Stimulated activated CD4-positive, alpha-beta T cell treated with anti-CD3 and anti-CD28 coated beads, Interleukin-4, amount 100 ng/mL, for 1 hour (primary cell): ENCODE results near the gene GHITM.
"Not testable (repeated sequence)": the region's sequence is repeated elsewhere in the genome, so short reads cannot be mapped to it uniquely, and the experiment has no call there.

Source experiments
- DNase-seq: peaks from one replicate; pipeline ENCODE4 v3.0.0-alpha.2; 2020

GHITM gene

DNA sequence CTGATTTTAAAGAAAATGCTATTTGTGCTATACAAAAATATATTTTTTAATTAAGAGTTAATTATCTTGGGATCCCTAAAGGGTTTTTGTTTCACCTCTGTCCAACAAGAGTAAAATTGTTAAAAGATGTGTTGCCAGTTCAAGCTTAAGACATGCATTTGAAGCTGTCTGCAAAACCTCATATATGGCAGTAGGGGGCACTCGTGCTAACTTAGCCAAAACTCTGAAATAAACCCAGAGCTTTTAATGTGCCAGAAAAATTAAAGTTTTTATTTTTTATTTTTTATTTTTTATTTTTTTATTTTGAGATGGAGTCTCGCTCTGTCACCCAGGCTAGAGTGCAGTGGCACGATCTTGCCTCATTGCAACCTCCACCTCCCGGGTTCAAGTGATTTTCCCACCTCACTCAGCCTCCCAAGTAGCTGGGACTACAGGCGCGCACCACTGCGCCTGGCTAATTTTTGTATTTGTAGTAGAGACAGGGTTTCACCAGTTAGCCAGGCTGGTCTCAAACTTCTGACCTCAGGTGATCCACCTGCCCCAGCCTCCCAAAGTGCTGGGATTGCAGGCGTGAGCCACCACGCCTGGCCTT, 8.8 kb downstream of the GHITM start:
- DNase-seq = not testable (repeated sequence)

DNA sequence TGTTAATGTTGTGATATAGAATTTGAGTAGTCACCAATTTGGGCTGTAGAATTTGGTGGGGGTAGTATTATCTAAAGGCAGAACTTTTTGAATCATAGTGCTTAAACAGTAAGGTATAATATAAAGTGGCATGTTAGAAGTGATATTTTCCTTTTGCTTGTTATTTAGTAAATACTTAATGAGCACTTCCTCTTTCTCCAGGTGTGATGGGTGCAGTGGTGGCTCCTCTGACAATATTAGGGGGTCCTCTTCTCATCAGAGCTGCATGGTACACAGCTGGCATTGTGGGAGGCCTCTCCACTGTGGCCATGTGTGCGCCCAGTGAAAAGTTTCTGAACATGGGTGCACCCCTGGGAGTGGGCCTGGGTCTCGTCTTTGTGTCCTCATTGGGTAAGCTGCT, 10.5 kb downstream of the GHITM start:
- no peak for DNase-seq

DNA sequence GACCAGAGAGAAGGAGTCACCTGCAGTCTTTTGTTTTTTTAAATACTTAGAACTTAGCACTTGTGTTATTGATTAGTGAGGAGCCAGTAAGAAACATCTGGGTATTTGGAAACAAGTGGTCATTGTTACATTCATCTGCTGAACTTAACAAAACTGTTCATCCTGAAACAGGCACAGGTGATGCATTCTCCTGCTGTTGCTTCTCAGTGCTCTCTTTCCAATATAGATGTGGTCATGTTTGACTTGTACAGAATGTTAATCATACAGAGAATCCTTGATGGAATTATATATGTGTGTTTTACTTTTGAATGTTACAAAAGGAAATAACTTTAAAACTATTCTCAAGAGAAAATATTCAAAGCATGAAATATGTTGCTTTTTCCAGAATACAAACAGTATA, 13.5 kb downstream of the GHITM start:
- DNase-seq = no peak

DNA sequence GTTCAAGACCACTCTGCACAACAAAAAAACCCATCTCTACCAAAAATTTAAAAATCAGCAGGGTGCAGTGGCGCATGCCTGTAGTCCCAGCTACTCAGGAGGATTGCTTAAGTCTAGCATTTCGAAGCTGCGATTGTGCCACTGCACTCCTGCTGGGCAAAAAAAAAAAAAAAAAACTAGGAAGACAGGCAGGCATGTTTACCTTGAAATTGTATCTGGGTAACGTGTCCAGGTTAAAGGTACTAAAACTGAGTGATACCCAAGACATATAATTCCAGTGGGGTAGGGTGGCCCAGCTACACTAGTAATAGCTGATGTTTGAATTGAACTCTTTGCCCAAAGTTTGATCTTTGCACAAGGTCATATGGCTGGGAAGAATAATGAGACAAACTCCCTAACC, 16.2 kb downstream of the GHITM start:
- DNase-seq = no peak

- no peak for DNase-seq
Observed at GRCh38 chr10:84156009-84156408, 16.7 kb downstream of the GHITM start.

- DNase-seq = no peak
Observed at GRCh38 chr10:84156768-84157167, 17.5 kb downstream of the GHITM start.

DNA sequence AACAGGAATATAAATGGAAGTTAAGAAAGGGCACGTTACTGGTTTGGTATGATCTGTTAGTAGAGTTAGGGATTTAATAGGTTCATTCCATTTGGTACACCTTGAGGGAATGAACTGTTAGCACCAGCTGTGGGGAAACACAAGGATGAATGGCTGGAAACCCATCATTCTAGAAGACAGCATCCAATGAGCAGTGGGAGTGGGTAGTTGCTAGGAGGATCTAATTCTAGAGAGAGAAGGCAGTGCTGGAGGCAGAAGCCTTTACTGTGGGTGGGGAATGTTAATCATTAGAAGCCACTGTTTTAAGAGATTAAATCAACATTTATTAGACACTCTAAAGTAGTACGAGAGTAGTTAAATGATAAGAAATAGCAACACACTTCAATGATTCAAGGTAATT, 18.8 kb downstream of the GHITM start:
- no peak for DNase-seq

GRCh38 chr10:84158550-84158949, 19.2 kb downstream of the GHITM start:
- DNase-seq = no peak

DNA sequence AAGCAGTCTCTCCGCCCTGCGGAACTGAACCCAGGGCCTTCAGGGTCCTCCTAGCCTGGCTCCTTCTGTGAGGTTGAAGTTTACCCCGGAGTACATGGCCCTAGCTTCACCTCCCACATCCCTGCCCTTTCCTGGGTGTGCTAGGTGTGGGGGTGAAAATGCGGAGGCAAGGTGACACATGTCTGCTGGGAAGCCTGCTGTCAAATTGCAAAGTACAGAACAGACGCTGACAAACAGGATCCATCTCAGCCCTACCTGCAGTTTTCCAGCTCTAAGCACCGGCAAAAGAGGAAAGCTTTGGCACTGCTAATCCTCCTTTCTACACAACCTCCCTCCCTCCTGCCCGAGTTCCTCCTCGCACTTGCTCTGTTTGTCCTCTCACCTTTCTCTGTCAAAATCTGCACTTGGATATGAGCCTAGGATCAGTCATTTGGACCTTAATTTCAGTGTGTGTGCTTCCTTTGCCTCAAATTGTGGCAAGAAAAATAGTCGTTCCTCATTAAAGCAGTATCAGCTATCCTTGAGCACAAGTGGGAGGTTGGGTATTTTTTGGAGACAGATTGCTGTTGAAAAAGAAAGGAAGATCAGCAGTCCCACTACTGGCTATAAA, 19.9 kb downstream of the GHITM start:
- DNase-seq = no peak

GRCh38 chr10:84160663-84161362, 21.5 kb downstream of the GHITM start:
- no peak for DNase-seq

GRCh38 chr10:84163996-84164395, 24.7 kb downstream of the GHITM start:
- no peak for DNase-seq

DNA sequence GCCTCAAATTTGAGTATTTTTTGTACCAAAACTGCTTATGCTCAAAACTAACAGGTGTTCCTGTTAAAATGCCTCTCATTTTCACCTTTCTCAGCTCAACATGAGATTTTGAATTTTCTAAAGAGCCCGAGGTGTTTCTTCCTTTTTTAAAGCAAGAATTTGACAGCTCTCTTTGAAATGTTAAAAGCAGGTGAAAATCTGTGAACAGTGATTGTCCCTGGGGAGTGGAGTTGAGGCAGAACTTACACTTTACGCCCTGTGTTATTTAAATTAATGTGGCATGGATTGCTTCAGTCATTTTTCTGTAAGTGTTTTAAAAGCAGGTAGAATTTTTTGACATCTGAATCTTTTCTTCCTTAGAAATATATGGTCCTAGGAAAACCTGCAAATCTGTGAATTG, 25.1 kb downstream of the GHITM start:
- no peak for DNase-seq

GRCh38 chr10:84166620-84167288, 27.4 kb downstream of the GHITM start:
- DNase-seq = no peak

- DNase-seq = not testable (repeated sequence)
Observed at GRCh38 chr10:84167289-84167653, 28.0 kb downstream of the GHITM start.

DNA sequence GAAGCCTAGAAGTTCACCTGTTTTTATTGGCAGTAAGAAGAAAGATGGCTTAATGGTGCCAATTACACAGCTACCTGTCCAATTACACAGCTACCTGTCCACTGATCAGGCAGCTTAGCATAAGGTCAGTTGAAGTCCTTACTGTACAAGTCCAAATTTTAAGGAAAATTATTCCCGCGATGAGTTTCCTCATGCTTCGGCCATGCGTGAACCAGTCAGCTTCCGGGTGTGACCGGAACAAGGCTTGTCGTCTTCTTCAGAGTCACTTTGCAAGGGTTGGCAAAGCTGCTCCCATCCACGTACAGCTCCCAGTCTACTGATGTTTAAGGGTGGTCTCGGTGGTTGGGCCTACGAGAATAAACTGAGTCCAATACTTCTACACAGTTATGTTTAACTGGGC, 29.1 kb downstream of the GHITM start:
- not testable (repeated sequence) for DNase-seq

DNA sequence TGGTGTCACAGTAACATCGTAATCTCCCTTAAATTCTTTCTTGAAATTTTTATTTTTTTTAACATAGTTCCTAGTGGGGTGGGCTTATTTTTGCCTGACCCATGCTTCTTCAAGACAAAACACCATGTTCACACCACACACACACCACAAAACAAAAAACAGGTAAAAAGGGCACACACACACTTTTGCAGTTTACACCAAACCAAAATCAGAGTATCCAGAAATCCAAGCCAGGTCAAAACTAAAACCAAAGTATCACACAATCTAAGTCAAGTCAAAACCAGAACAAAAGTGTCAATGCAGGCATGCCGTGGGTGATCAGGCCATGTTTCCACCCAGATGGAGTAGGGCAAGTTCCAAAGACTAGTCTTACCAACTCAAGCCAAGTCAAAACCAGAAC, 31.9 kb downstream of the GHITM start:
- not testable (repeated sequence) for DNase-seq

- DNase-seq = not testable (repeated sequence)
Observed at GRCh38 chr10:84171700-84172466, 32.6 kb downstream of the GHITM start.

DNA sequence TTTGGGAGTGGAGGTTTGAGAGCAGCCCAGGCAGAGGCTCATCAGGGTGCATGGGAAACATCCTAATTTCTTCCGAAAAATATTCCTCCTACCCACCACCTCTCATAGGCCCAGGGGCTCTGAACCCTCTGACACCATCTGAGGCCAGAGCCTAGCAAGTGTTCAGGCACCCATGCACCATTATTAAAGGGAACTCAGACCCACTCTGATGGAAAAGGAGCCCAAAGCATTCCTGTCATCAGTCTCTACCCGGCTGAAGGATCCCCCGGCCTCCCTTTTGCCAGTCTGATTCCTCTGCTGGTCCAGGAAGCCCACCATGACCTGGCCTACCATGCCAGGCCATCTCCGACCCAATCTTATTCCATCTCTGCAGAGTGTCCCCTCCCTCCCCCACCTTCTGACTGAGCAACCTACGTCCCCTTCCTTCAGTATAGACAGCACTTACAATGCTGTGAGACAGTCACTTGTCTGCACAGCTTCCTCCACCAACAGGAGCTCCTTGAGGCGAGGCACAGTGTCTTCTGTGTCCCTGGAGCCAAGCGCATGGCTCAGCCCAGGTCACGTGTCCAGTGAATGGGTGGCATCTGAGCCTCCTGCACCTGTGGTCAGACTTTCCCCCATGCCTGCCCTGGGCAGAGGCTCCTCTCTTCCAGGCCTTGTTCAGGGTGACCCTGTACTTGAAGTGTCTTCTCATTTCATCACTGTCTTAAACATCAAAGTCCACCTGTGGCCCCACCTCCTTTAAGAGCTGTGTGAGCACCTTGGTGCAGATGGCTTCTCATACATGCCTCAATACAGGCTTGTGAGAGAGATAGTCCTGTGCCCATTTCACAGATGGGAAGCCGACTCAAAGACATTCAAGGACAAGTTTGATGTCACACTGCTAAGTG, 33.4 kb downstream of the GHITM start:
- DNase-seq = no peak

DNA sequence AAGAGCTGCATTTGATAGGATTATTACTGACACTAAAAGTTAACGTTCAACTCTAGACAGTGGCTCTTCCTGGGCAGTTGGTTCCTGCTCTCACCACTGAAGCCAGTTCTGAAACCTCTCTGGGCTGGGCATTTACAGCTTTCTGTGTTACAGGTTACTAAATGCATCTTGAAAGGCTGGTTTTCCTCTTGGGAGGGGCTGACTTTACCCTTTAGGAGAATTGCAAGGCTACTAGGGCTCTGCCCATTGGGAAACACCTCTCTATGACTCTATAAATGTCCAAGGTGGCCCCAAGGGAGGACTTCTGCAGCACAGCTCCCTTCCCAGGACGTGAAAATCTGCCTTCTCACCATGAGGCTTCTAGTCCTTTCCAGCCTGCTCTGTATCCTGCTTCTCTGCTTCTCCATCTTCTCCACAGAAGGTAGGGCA, 34.2 kb downstream of the GHITM start, which contains the start of gene GPR15LG:
Gene GPR15LG (plus strand): TSS at position 301 of the 429 bp plus-strand sequence. CDS start 51 bp downstream, at position 352.
- DNase-seq = no peak

DNA sequence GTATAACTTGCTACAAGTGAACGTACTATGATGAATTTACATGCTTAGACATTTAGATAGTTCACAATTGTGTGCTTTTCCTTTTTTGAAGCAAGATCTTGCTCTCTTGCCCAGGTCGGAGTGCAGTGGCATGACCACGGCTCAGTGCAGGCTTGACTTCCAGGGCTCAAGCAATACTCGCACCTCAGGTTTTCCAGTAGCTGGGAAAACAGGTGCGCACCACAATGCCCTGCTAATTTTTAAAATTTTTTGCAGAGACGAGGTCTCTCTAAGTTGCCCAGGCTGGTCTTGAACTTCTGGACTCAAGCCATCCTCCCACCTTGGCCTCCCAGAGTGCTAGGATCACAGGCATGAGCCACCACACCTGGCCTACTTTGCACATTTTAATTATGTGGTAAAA, 36.1 kb downstream of the GHITM start:
- no peak for DNase-seq

DNA sequence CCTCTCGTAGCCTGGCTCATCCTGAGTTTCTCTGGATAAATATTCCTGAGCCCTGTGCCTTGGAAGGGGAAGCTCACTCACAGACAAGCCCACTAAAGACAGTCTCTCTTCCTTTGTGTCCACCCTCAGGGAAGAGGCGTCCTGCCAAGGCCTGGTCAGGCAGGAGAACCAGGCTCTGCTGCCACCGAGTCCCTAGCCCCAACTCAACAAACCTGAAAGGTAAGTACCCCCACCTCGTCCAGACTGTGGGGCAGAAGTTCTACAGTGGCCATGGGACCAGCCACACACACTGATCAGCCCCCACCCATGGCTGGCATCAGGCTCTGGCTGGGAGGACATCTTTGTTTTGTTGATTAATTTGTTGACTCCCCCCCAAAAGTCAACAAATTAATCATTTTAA, 37.0 kb downstream of the GHITM start:
- DNase-seq = no peak
